RWPE2 (cell line): ENCODE measurements around the gene C4orf33.
"Not testable (repeated sequence)": the region's sequence is repeated elsewhere in the genome, so short reads cannot be mapped to it uniquely, and the experiment has no call there.

Experiments
- ATAC-seq: fragments of 200-7000 bp; cut with Tn5 transposase; 3 replicates; pipeline ENCODE4 v1.9.1; 2021; ENCODE audit warnings: low read depth
- DNase-seq: peaks from one replicate; pipeline ENCODE4 v3.0.0-alpha.2; 2020; ENCODE audit warnings: low spot score
- H3K27ac ChIP-seq: fragments of 450-650 bp; 2 replicates; pipeline ENCODE4 v1.5.1; 2017; ENCODE audit warnings: mild to moderate bottlenecking; ENCODE audit not compliant: poor library complexity, severe bottlenecking
- H3K27me3 ChIP-seq: fragments of 250-450 bp; sonication (Bioruptor Pico); 2 replicates; pipeline ENCODE4 v1.5.1; 2021; ENCODE audit warnings: mild to moderate bottlenecking, moderate library complexity; ENCODE audit not compliant: insufficient read depth, poor library complexity, severe bottlenecking
- H3K36me3 ChIP-seq: fragments of 250-450 bp; sonication (Bioruptor Pico); 2 replicates; pipeline ENCODE4 v1.5.1; 2020; ENCODE audit warnings: low read depth, mild to moderate bottlenecking, moderate library complexity
- H3K4me1 ChIP-seq: fragments of 250-450 bp; sonication (Bioruptor Pico); 2 replicates; pipeline ENCODE4 v1.5.1; 2021; ENCODE audit warnings: mild to moderate bottlenecking, moderate library complexity; ENCODE audit not compliant: insufficient read depth, poor library complexity, severe bottlenecking
- H3K4me3 ChIP-seq: fragments of 250-450 bp; sonication (Bioruptor Pico); 2 replicates; pipeline ENCODE4 v1.5.1; 2021; ENCODE audit warnings: mild to moderate bottlenecking, moderate library complexity; ENCODE audit not compliant: severe bottlenecking
- H3K9me3 ChIP-seq: fragments of 250-450 bp; sonication (Bioruptor Pico); 2 replicates; pipeline ENCODE4 v1.5.1; 2021; ENCODE audit warnings: mild to moderate bottlenecking, moderate library complexity; ENCODE audit not compliant: severe bottlenecking
- TF ChIP-seq, protein P1 (sequence below): fragments of 450-650 bp; IDR thresholded peaks from one replicate; pipeline ENCODE4 v1.5.1; 2017; ENCODE audit warnings: mild to moderate bottlenecking, moderate library complexity; ENCODE audit not compliant: poor library complexity, severe bottlenecking

Gene C4orf33, protein sequence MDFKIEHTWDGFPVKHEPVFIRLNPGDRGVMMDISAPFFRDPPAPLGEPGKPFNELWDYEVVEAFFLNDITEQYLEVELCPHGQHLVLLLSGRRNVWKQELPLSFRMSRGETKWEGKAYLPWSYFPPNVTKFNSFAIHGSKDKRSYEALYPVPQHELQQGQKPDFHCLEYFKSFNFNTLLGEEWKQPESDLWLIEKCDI

DNA sequence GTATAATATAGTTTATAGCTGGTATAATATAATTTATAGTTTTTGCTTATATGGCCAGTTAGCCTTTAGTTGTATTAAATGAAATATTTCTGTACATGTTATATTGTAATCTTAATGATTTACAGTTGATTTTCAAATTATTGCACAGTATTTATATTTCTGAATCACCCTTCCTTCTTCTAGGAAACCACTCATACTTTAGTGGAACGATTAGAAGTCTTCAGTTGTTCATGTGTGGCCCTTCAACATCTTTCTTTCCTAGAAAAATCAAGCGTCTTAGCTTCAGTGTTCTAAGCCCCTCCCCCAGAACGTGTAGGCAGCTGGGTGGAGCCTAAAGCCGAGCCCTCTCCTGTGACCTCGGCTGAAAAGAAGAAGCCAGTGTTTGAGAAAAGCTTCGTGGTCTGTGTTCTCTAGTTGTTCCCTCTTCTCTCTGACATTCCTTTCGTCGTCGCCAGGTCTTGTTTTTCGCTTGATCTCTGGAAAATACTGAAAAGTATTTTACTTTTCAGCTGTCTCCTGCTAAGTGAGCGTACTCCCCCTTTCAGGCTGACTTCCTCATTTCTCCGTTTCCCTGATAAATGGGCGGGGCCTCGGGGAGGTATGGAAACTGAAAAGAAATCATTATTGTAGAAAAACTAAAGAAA is at the start of gene C4orf33:
Gene C4orf33 (plus strand): TSS at position 342 of the 644 bp plus-strand sequence. CDS start 6,459 bp downstream, outside the sequence.
- TF ChIP-seq, protein P1, sequence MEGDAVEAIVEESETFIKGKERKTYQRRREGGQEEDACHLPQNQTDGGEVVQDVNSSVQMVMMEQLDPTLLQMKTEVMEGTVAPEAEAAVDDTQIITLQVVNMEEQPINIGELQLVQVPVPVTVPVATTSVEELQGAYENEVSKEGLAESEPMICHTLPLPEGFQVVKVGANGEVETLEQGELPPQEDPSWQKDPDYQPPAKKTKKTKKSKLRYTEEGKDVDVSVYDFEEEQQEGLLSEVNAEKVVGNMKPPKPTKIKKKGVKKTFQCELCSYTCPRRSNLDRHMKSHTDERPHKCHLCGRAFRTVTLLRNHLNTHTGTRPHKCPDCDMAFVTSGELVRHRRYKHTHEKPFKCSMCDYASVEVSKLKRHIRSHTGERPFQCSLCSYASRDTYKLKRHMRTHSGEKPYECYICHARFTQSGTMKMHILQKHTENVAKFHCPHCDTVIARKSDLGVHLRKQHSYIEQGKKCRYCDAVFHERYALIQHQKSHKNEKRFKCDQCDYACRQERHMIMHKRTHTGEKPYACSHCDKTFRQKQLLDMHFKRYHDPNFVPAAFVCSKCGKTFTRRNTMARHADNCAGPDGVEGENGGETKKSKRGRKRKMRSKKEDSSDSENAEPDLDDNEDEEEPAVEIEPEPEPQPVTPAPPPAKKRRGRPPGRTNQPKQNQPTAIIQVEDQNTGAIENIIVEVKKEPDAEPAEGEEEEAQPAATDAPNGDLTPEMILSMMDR: no peak
- DNase-seq: peak; percentile 71
- Histone ChIP-seq H3K4me1 (peaks cover 10% of the 10 kb centered on the region), H3K36me3 (no peaks in the 10 kb centered on the region), H3K4me3 (peak within 1 kb of the TSS; percentile 57), H3K27me3 (no peaks in the 10 kb centered on the region), H3K9me3 (no peaks in the 10 kb centered on the region), H3K27ac (peak within 1 kb of the TSS; percentile 49)
- peak; percentile 59 for ATAC-seq

DNA sequence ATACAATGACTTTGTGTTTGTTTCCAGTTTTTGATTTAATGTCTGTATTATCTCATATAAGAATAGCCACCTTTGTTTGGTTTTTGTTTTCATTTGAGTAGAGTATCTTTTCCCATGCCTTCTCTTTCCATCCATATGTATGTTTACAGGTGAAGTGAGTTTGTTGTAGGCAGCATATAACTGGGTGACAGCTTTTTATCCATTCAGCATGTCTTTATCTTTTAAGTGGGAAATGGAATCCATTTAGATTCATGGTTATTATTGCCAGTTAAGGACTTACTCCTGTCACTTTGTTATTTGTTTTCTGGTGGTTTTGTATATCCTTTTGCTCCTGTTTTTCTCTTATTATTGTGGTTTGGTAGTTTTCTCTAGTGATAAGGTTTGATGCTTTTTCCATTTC is 36.9 kb upstream of the C4orf33 start:
- Histone ChIP-seq H3K27ac (no peak overlapping the region), H3K4me1 (no peaks in the 10 kb centered on the region), H3K27me3 (no peaks in the 10 kb centered on the region), H3K9me3 (peaks cover 37% of the 10 kb centered on the region), H3K36me3 (no peaks in the 10 kb centered on the region), H3K4me3 (no peak overlapping the region)
- TF ChIP-seq, protein P1: no peak
- DNase-seq: no peak
- ATAC-seq: no peak

DNA sequence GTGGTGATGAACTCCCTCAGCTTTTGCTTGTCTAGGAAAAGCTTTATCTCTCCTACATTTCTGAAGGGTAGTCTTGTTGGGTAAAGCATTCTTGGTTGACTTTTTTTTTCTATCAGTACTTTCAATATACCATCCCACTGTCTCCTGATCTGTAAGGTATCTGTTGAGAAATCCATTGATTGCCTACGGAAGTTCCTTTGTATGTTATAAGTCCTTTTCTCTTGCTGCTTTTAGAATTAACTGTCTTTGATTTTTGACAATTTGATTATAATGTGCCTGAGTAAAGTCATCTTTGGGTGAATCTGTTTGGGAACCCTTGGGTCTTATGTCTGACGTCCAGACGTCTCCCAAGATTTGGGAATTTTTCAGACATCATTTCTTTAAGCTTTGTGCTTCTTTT is 33.4 kb upstream of the C4orf33 start:
- H3K27ac ChIP-seq: no peak overlapping the region
- DNase-seq (no peak), ATAC-seq (no peak)
- H3K36me3 ChIP-seq: peaks cover 13% of the 10 kb centered on the region
- no peaks in the 10 kb centered on the region for H3K27me3 ChIP-seq
- no peak overlapping the region for H3K4me3 ChIP-seq
- peaks cover 29% of the 10 kb centered on the region for H3K9me3 ChIP-seq
- no peaks in the 10 kb centered on the region for H3K4me1 ChIP-seq
- TF ChIP-seq, protein P1: no peak

DNA sequence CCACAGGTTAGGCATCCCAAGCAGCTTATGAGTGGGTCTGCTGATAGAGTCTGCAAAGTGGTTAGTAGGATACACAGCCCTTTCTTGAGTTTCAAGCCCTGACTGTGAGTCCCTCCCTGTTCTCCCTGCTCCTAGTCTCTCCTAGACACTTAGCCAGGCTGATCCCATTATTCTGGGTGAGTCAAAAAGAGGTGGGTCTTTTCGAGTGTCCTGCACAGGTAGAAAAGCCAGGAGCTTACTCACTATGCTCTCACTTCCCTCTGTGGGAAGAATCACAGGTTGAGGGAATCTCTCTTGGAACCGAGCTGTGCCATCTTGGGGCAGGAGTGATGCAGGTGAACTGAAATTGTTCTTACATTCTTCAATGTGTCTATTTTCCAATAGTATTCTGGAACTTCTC is 32.3 kb upstream of the C4orf33 start:
- Histone ChIP-seq H3K36me3 (peaks cover 13% of the 10 kb centered on the region), H3K4me3 (no peak overlapping the region), H3K9me3 (peaks cover 24% of the 10 kb centered on the region), H3K27me3 (no peaks in the 10 kb centered on the region), H3K4me1 (no peaks in the 10 kb centered on the region), H3K27ac (no peak overlapping the region)
- ATAC-seq (no peak), DNase-seq (no peak)
- TF ChIP-seq, protein P1: no peak

DNA sequence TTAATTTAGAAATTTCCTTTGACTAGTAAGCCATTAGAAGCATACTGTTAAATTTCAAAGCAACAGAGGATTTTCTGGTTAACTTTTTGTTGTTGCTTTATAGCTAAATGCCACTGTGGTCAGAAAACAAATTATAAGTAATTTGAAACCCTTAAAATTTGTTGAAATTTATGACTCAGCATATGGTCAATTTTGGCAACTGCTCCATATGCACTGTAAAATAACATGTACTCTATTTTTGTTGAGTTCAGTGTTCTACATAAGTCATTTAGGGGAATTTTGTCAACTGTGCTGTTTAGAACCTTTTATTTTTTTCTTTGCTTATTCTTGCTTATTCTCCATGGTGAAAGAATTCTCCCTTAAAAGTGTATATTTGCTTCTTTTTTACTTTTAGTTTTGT is 31.2 kb upstream of the C4orf33 start:
- no peaks in the 10 kb centered on the region for H3K27me3 ChIP-seq
- DNase-seq (no peak), ATAC-seq (no peak)
- H3K9me3 ChIP-seq: peaks cover 14% of the 10 kb centered on the region
- H3K36me3 ChIP-seq: peaks cover 13% of the 10 kb centered on the region
- TF ChIP-seq, protein P1: no peak
- no peaks in the 10 kb centered on the region for H3K4me1 ChIP-seq
- no peak overlapping the region for H3K4me3 ChIP-seq
- no peak overlapping the region for H3K27ac ChIP-seq

DNA sequence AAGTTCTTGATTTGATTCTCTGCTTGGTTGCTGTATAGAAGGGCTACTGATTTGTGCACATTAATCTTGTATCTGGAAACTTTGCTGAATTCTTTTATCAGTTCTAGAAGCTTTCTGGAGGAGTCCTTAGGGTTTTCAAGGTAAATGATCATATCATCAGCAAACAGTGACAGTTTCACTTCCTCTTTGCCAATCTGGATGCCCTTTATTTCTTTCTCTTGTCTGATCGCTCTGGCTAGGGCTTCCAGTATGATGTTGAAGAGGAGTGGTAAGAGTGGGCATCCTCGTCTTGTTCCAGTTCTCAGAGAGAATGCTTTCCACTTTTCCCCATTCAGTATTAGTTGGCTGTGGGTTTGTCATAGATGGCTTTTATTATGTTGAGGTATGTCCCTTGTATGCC is 26.4 kb upstream of the C4orf33 start:
- peaks cover 23% of the 10 kb centered on the region for H3K36me3 ChIP-seq
- not testable (repeated sequence) for ATAC-seq

More for the DNA sequence above, 26.4 kb upstream of the C4orf33 start:
- not testable (repeated sequence) for DNase-seq, H3K9me3 ChIP-seq, H3K27ac ChIP-seq, H3K27me3 ChIP-seq, H3K4me1 ChIP-seq, H3K4me3 ChIP-seq
